Lower lobe of right lung (tissue), 2 donors: ENCODE data around the gene KRT77. TPM values are rescaled to one million over a fixed set of nuclear protein-coding genes. Genes with fewer than 3 reads are reported as not detected.
A peak's percentile ranks its signal among the peaks of the same experiment; 100 is the strongest.

Experiments
- ATAC-seq, 2 donors: fragments of 200-7000 bp; cut with Tn5 transposase; one replicate each; pipeline ENCODE4 v1.9.1; 2020 to 2022; ENCODE audit warnings: mild to moderate bottlenecking in 2 of 2, moderate library complexity in 2 of 2
- DNase-seq: peaks from one replicate; pipeline ENCODE4 v3.0.0-alpha.2; 2020
- H3K27ac ChIP-seq: fragments of 200-600 bp; one replicate; pipeline ENCODE4 v1.8.0; 2022
- H3K27me3 ChIP-seq: fragments of 200-600 bp; one replicate; pipeline ENCODE4 v1.8.0; 2022; ENCODE audit warnings: low read depth
- H3K36me3 ChIP-seq: fragments of 200-600 bp; one replicate; pipeline ENCODE4 v1.8.0; 2022; ENCODE audit warnings: mild to moderate bottlenecking
- H3K4me1 ChIP-seq: fragments of 200-600 bp; one replicate; pipeline ENCODE4 v1.8.0; 2022
- H3K4me3 ChIP-seq: fragments of 200-600 bp; one replicate; pipeline ENCODE4 v1.8.0; 2022; ENCODE audit warnings: mild to moderate bottlenecking
- H3K9me3 ChIP-seq: fragments of 200-600 bp; one replicate; pipeline ENCODE4 v1.8.0; 2022
- intact Hi-C: fragments of 100-400 bp; cut with DNase I; formaldehyde crosslinking; loops from one replicate; pipeline ENCODE4 v1.11.0; 2022
- total RNA-seq: library from RNA; stranded (reverse); fragmentation: NEBNext Ultra II Directional; extraction: Animal tissue kit (Norgen Biotek cat#: 25700); gene quantifications from one replicate; pipeline ENCODE4 v1.2.1, GENCODE V29; 2021
- TF ChIP-seq, protein P1 (sequence below): fragments of 200-600 bp; IDR thresholded peaks from one replicate; pipeline ENCODE4 v1.8.0; 2022; ENCODE audit warnings: antibody characterized with exemption, mild to moderate bottlenecking
- donor health status: DM: no; HTN: yes; CAD: no; lungs with severe emphysema.

KRT77 gene
- total RNA-seq, 1 donor from 2014 or later, result not detected

DNA sequence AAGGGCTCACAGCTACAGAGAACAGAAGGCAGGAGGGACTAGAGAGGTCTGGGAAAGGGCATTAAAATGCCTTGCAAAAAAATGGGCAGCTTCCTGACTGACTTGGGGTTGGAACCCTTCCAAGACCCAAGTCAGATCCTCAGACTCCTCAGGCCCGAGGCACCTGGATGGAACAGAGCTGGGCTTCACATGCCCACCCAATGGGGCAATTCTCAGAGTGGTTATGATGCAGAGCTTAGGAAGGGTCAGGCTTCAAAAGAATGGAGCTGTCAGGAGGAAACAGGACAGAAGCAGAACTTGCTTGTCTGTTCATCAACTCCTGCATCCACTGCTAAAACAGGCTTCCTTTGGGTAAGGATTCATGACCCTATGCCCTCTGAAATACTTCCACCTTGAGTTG lies 13.4 kb downstream of the KRT77 start:
- ATAC-seq, result no peak
- TF ChIP-seq, protein P1, sequence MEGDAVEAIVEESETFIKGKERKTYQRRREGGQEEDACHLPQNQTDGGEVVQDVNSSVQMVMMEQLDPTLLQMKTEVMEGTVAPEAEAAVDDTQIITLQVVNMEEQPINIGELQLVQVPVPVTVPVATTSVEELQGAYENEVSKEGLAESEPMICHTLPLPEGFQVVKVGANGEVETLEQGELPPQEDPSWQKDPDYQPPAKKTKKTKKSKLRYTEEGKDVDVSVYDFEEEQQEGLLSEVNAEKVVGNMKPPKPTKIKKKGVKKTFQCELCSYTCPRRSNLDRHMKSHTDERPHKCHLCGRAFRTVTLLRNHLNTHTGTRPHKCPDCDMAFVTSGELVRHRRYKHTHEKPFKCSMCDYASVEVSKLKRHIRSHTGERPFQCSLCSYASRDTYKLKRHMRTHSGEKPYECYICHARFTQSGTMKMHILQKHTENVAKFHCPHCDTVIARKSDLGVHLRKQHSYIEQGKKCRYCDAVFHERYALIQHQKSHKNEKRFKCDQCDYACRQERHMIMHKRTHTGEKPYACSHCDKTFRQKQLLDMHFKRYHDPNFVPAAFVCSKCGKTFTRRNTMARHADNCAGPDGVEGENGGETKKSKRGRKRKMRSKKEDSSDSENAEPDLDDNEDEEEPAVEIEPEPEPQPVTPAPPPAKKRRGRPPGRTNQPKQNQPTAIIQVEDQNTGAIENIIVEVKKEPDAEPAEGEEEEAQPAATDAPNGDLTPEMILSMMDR, result no peak
- intact Hi-C loops, result no loop called here
- DNase-seq, result no peak
- Histone ChIP-seq H3K4me1 (peaks cover 9% of the 10 kb centered on the region), H3K4me3 (no peak overlapping the region), H3K9me3 (no peaks in the 10 kb centered on the region), H3K27ac (no peak overlapping the region), H3K27me3 (peaks cover 64% of the 10 kb centered on the region), H3K36me3 (no peaks in the 10 kb centered on the region)

DNA sequence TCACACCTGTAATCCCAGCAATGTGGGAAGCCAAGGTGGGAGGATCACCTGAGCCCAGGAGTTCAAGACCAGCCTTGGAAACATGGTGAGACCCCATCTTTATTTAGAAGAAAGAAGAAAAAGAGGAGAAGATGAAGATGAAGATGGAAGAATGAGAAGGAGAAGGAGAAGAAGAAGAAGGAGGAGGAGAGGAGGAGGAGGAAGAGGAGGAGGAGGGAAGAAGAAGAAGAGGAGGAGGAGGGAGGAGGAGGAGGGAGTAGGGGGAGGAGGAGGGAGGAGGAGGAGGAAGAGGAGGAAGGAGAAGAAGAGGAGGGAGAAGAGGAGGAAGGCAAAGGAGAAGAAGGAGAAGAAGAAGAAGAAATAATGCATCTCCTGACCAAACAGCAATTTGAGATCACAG lies 14.1 kb downstream of the KRT77 start:
- H3K27me3 ChIP-seq, result peaks cover 60% of the 10 kb centered on the region
- peaks cover 9% of the 10 kb centered on the region for H3K4me1 ChIP-seq
- DNase-seq, result no peak
- TF ChIP-seq, protein P1, result no peak
- H3K9me3 ChIP-seq, result no peaks in the 10 kb centered on the region
- H3K27ac ChIP-seq, result no peak overlapping the region
- intact Hi-C loops, result no loop called here
- no peak for ATAC-seq
- no peak overlapping the region for H3K4me3 ChIP-seq
- no peaks in the 10 kb centered on the region for H3K36me3 ChIP-seq

DNA sequence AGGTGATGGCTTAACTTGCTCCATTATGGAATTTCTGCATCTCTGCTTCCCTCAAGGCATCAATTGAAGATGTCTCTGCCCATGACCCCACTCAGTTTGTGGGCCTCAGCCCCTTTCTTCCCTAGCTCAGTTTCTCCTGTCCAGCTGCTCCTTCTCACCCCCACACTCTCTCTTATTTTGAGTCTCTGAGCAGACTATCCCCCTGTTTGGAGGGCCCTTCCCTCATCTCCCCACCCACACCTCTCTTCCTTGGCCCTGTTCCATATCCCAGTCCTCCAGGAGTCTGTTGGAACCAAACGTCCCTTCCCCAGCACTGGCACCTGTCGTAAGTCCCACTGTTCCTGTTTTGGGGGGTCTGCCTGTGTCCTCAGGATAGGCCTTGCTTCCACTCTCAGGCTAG lies 14.8 kb downstream of the KRT77 start:
- Histone ChIP-seq H3K27me3 (peaks cover 59% of the 10 kb centered on the region), H3K36me3 (no peaks in the 10 kb centered on the region), H3K4me1 (peaks cover 9% of the 10 kb centered on the region), H3K4me3 (no peak overlapping the region), H3K27ac (no peak overlapping the region), H3K9me3 (no peaks in the 10 kb centered on the region)
- no peak for ATAC-seq
- intact Hi-C loops, result no loop called here
- TF ChIP-seq, protein P1, result no peak
- DNase-seq, result no peak

DNA sequence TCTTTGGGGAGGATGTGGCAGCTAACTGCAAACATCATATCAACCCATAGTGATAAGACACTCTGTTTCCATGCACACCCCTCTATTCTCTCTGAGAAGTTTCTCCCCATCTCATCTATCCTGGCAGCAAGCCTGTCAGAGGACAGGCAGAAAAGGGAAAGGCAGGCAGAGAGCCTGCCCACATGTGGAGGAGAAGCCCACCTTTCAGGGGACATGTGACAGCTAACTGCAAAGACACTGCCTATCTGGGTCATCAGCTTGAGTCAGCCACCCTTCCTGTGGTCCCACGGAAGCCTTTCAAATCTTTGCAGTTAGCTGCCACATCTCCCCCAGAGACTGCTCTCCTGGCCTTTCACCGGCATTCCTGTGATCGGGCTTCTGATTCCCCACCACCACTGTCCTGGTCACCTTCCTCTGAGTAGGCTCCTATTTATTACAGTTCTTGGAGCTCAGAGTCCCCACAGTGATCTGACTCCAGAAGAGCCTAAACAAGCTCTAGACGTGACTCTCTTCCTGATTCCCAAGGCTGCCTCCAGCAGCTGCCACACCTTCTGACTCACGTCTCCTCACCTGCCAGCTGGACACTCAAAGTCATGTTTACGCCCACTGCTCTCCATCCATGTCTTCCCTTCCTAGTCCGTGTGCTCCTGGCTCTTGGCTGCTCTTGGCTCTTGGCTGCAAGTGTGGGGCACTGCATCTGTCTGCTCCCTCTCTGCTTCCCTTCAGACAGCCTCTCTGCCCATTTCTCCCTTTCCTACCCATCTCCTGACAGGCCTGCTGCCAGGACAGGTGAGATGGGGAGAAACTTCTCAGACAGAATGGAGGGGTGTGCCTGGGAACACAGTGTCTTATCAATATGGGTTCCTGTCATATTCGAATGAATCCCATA lies 15.6 kb downstream of the KRT77 start:
- DNase-seq (no peak), ATAC-seq (peak in 1 of 2 donors; percentile 23)

DNA sequence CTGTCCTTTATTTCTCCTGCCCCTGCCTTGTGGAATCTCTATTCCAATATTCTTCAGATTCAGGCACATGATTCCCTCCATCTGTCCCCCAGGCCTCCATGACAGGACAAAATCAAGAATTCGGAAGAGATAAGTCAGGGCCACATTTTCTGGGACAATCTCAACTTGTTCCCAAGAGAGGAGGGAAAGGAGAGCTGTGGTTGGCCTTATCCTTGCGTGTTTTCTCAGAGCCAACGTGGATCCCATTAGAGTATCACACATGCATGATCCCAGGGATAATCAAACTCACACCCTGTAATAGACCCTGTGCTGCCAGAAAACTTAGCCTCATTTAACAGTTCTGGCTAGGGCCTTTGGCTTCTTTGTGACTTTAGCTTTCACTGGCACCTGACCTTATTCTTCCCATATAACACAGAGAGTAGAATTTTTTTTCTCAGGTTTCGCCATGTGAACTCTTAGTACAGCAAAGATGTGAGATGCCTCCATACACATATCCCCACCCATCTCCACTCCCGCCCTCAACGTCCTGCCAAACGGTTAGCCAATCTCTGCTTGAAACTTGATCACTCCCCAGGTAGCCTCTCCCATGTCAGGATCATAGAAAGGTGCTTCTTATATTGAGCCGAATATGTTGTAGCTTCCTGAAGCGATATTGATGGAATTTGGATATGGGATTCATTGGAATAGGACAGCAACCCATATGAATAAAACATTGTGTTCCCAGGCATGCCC lies 16.4 kb downstream of the KRT77 start:
- intact Hi-C loops, result no loop called here
- Histone ChIP-seq H3K9me3 (no peaks in the 10 kb centered on the region), H3K4me1 (peaks cover 9% of the 10 kb centered on the region), H3K36me3 (no peaks in the 10 kb centered on the region), H3K27ac (no peak overlapping the region), H3K27me3 (peaks cover 54% of the 10 kb centered on the region), H3K4me3 (no peak overlapping the region)
- DNase-seq (no peak), ATAC-seq (no peak)
- TF ChIP-seq, protein P1, result no peak

More for the DNA sequence above, 15.6 kb downstream of the KRT77 start:
- H3K9me3 ChIP-seq, result no peaks in the 10 kb centered on the region
- no peaks in the 10 kb centered on the region for H3K36me3 ChIP-seq
- peaks cover 59% of the 10 kb centered on the region for H3K27me3 ChIP-seq
- intact Hi-C loops, result no loop called here
- TF ChIP-seq, protein P1, result no peak
- no peak overlapping the region for H3K4me3 ChIP-seq
- peaks cover 9% of the 10 kb centered on the region for H3K4me1 ChIP-seq
- H3K27ac ChIP-seq, result no peak overlapping the region
